COR-L47 (cell line): ENCODE results near the gene ILF3.
A peak's percentile ranks its signal among the peaks of the same experiment; 100 is the strongest.

Experiments used
- DNase-seq: peaks from one replicate; lab custom pipeline; 2025; lab: John Stamatoyannopoulos, UW

The ILF3 gene

GRCh38 chr19:10695401-10696398 is 41.6 kb downstream of the ILF3 start:
- DNase-seq = peak; percentile 96

- peak; percentile 35 for DNase-seq
Observed at GRCh38 chr19:10699650-10700335, 45.6 kb downstream of the ILF3 start.

- DNase-seq = peak; percentile 65
Observed at GRCh38 chr19:10701955-10702525, 47.9 kb downstream of the ILF3 start.

GRCh38 chr19:10706990-10707389 is 52.8 kb downstream of the ILF3 start:
- no peak for DNase-seq

GRCh38 chr19:10707440-10707839 is 53.3 kb downstream of the ILF3 start:
- no peak for DNase-seq

GRCh38 chr19:10708291-10708690 is 54.1 kb downstream of the ILF3 start:
- DNase-seq = no peak

GRCh38 chr19:10712045-10712444 is 57.9 kb downstream of the ILF3 start:
- no peak for DNase-seq

GRCh38 chr19:10712754-10713153 is 58.6 kb downstream of the ILF3 start:
- no peak for DNase-seq

- no peak for DNase-seq
Observed at GRCh38 chr19:10713317-10713716, 59.2 kb downstream of the ILF3 start.

GRCh38 chr19:10717054-10717355 is 62.9 kb downstream of the ILF3 start:
- DNase-seq = no peak

- peak; percentile 100 for DNase-seq
Observed at GRCh38 chr19:10717356-10718204, 63.4 kb downstream of the ILF3 start, which contains the start of gene DNM2. TSS of gene DNM2 (plus strand) at chr19:10718079. CDS start at chr19:10718243, 164 bp downstream.

- DNase-seq = peak; percentile 15
Observed at GRCh38 chr19:10718205-10719196, 64.4 kb downstream of the ILF3 start.

- DNase-seq = no peak
Observed at GRCh38 chr19:10719466-10719961, 65.4 kb downstream of the ILF3 start.

- DNase-seq = no peak
Observed at GRCh38 chr19:10720607-10721125, 66.5 kb downstream of the ILF3 start.

GRCh38 chr19:10723591-10723990 is 69.4 kb downstream of the ILF3 start:
- no peak for DNase-seq

GRCh38 chr19:10724573-10725071 is 70.5 kb downstream of the ILF3 start:
- DNase-seq = no peak

GRCh38 chr19:10725415-10725814 is 71.3 kb downstream of the ILF3 start:
- no peak for DNase-seq

GRCh38 chr19:10726268-10726667 is 72.1 kb downstream of the ILF3 start:
- DNase-seq = no peak

- peak; percentile 88 for DNase-seq
Observed at GRCh38 chr19:10727685-10728201, 73.6 kb downstream of the ILF3 start.

GRCh38 chr19:10729411-10729810 is 75.3 kb downstream of the ILF3 start:
- DNase-seq = no peak
